NB4 (cell line): ENCODE measurements around the gene PDE1A.
"Not testable (repeated sequence)": the region's sequence is repeated elsewhere in the genome, so short reads cannot be mapped to it uniquely, and the experiment has no call there.

Source experiments
- DNase-seq: peaks from one replicate; pipeline ENCODE4 v3.0.0; 2010; ENCODE audit warnings: low read depth
- H3K4me3 ChIP-seq: one replicate; pipeline ENCODE4 v1.5.1; 2011; ENCODE audit warnings: mild to moderate bottlenecking, low read depth, low read length, moderate library complexity
- MYC ChIP-seq: IDR thresholded peaks from 2 replicates; pipeline ENCODE4 v1.6.1; 2011; ENCODE audit warnings: low read depth, low read length
- POLR2A ChIP-seq: IDR thresholded peaks from 2 replicates; pipeline ENCODE4 v1.6.1; 2011; ENCODE audit warnings: mild to moderate bottlenecking; ENCODE audit not compliant: insufficient read length; ENCODE audit errors: extremely low read depth
- TF ChIP-seq, protein P1 (sequence below): IDR thresholded peaks from 2 replicates; pipeline ENCODE4 v1.6.1; 2011; ENCODE audit warnings: low read depth, low read length
- TF ChIP-seq, protein P2 (sequence below): IDR thresholded peaks from one replicate; pipeline ENCODE4 v1.5.1; 2012; ENCODE audit warnings: low read depth, low read length

The PDE1A gene

DNA sequence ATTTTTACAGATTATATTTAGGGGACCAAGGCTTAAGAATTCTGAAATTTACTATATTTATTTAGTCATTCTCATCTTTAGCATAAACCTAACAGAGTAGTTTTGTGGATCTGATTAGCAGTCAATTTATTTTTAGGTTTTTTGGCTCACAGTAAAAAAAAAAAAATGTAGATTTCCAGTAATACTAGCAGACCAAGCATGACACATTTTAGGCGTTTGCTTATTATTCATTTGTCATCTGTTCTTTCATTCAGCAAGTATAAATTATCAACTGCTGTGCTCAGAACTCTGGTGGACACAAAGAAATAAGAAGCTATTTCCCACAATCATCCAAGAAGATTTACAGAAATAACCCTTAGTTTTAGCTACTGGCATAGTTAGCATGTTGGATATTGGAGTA is 20.6 kb downstream of the PDE1A start:
- DNase-seq = no peak
- TF ChIP-seq, protein P1, sequence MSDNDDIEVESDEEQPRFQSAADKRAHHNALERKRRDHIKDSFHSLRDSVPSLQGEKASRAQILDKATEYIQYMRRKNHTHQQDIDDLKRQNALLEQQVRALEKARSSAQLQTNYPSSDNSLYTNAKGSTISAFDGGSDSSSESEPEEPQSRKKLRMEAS = no peak
- TF ChIP-seq, protein P2, sequence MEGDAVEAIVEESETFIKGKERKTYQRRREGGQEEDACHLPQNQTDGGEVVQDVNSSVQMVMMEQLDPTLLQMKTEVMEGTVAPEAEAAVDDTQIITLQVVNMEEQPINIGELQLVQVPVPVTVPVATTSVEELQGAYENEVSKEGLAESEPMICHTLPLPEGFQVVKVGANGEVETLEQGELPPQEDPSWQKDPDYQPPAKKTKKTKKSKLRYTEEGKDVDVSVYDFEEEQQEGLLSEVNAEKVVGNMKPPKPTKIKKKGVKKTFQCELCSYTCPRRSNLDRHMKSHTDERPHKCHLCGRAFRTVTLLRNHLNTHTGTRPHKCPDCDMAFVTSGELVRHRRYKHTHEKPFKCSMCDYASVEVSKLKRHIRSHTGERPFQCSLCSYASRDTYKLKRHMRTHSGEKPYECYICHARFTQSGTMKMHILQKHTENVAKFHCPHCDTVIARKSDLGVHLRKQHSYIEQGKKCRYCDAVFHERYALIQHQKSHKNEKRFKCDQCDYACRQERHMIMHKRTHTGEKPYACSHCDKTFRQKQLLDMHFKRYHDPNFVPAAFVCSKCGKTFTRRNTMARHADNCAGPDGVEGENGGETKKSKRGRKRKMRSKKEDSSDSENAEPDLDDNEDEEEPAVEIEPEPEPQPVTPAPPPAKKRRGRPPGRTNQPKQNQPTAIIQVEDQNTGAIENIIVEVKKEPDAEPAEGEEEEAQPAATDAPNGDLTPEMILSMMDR = no peak
- no peak for TF ChIP-seq MYC
- no peak for TF ChIP-seq POLR2A

DNA sequence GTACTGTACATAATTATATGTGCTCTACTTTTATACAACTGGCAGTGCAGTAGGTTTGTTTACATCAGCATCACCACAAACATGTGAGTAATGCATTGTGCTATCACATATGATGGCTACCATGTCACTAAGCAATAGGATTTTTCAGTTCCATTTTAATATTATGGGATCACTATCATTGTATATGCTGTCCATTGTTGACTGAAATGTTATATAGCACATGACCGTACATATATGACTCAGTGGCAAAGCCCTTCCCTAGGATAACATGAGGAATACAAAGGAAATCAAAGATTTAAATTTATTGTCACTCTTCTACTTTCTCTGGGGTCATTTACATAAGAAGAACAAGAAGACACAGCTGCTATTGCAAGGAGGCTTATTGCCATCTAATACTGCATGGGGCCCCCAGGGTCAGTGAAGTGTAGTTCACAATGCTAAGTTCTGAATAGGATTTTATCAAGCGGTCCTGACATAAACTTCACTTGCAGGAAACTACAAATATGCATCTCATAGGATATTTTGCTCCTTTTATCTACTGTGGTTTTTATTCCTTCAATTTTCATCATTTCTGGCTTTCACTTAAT is 21.8 kb downstream of the PDE1A start:
- TF ChIP-seq POLR2A (no peak), MYC (no peak)
- TF ChIP-seq, protein P2 = no peak
- TF ChIP-seq, protein P1 = no peak
- no peak for DNase-seq
- no peak overlapping the region for H3K4me3 ChIP-seq

More for the DNA sequence above, 20.6 kb downstream of the PDE1A start:
- no peak overlapping the region for H3K4me3 ChIP-seq

DNA sequence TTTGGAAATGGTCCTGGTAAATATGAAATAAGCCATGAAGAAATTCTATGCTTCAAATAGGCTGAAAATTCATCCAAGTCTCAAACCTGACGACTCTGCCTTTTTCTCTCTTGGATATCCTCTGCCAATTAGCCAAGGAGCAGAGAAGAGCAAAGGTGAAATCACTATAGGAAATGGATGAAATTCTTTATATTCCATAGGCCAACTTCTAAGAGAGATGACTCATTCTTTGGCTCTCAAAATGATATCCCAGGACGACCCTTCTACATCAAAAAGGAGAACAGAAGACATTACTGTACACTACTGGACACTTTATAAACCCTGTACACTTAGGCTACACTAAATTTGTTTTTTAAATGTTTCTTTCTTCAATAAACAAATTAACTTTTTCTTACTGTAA is 22.7 kb downstream of the PDE1A start:
- TF ChIP-seq MYC = no peak
- TF ChIP-seq, protein P2 = no peak
- TF ChIP-seq POLR2A = no peak
- TF ChIP-seq, protein P1 = no peak
- no peak overlapping the region for H3K4me3 ChIP-seq
- DNase-seq = no peak

DNA sequence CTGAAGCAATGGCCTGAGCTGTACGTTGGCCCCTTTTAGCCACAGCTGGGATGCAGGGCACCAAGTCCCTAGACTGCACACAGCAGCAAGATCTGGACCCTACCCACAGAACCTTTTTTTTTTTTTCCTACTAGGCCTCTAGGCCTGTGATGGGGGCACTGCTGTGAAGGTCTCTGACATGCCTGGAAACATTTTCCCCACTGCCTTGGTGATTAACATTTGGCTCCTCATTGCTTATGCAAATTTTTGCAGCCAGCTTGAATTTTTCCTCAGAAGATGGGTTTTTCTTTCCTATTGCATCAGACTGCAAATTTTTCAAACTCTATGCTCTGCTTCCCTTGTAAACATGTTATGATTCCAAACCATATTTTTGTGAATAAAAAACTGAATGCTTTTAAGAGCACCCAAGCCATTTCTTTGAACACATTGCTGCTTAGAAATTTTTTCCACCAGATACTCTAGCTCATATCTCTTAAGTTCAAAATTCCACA is 33.5 kb downstream of the PDE1A start:
- TF ChIP-seq POLR2A (no peak), MYC (no peak)
- TF ChIP-seq, protein P2 = no peak
- TF ChIP-seq, protein P1 = no peak
- DNase-seq = no peak
- no peak overlapping the region for H3K4me3 ChIP-seq

DNA sequence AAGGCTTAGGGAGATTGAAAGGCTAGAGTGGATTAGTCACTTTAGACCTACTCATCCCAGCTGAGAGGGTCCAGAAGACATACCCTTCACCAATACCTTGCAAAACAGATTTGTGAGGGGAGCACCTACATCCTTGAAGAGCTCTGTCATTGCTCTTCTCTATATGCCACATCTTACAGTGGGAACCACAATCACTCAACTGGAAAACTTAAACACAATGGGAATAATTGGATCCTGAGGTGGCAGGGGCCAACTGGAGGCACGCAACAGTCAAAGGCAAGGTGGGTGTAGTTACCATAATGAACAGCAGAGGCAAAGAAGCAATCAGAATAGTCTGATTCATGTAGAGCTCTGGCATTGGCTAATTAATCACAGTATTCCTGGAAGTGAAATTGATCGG is 35.4 kb downstream of the PDE1A start:
- TF ChIP-seq MYC (no peak), POLR2A (no peak)
- TF ChIP-seq, protein P2 = no peak
- TF ChIP-seq, protein P1 = no peak
- no peak overlapping the region for H3K4me3 ChIP-seq
- DNase-seq = no peak

DNA sequence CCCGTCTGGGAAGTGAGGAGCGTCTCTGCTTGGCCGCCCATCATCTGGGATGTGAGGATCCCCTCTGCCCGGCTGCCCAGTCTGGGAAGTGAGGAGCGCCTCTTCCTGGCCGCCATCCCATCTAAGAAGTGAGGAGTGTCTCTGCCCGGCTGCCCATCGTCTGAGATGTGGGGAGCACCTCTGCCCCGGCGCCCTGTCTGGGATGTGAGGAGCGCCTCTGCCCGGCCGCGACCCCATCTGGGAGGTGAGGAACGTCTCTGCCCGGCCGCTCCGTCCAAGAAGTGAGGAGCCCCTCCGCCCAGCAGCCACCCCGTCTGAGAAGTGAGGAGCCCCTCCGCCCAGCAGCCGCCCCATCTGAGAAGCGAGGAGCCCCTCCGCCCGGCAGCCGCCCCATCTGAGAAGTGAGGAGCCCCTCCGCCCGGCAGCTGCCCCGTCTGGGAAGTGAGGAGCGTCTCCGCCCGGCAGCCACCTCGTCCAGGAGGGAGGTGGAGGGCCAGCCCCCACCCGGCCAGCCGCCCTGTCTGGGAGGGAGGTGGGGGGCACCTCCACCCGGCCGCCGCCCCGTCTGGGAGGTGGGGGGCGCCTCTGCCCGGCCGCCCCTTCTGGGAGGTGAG is 40.5 kb downstream of the PDE1A start:
- H3K4me3 ChIP-seq, DNase-seq: not testable (repeated sequence)
